Measurements from ENCODE around the gene MEG3. TPM values are rescaled to one million over a fixed set of nuclear protein-coding genes. Genes with fewer than 3 reads are reported as not detected.
A peak's percentile ranks its signal among the peaks of the same experiment; 100 is the strongest.

MEG3 gene
- total RNA-seq, 1 donor from 2014 or later: not detected

DNA sequence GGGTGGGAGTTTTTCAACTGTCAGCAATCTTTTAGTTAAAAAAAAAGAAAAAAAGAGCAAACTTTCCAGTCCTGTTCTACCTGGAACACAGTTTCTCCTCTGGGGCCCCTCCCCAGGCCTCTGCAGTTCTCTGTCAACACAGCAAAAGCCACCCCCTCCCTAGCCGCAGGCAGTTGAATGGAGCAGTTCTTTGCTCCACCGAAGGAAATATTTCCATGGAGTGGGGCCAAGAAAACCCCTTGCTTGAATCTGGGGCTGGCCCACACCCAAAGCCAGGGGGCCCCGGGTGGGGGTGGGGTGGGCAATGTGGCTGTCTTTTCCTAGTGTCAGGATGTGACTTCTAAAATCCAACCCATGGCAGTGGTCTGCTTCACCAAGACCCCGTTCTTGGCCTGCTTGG is 5.0 kb upstream of the MEG3 start:
- Mint-ChIP-seq H3K4me3 (ENCODE audit: unreplicated experiment) (no peak overlapping the region), H3K36me3 (ENCODE audit: low read depth) (no peaks in the 10 kb centered on the region), H3K27ac (ENCODE audit: unreplicated experiment) (no peak overlapping the region), H3K4me1 (ENCODE audit: low read depth) (peaks cover 44% of the 10 kb centered on the region), H3K27me3 (ENCODE audit: low read depth) (no peaks in the 10 kb centered on the region), H3K9me3 (ENCODE audit: low read depth) (no peaks in the 10 kb centered on the region)
- TF ChIP-seq, protein P1, sequence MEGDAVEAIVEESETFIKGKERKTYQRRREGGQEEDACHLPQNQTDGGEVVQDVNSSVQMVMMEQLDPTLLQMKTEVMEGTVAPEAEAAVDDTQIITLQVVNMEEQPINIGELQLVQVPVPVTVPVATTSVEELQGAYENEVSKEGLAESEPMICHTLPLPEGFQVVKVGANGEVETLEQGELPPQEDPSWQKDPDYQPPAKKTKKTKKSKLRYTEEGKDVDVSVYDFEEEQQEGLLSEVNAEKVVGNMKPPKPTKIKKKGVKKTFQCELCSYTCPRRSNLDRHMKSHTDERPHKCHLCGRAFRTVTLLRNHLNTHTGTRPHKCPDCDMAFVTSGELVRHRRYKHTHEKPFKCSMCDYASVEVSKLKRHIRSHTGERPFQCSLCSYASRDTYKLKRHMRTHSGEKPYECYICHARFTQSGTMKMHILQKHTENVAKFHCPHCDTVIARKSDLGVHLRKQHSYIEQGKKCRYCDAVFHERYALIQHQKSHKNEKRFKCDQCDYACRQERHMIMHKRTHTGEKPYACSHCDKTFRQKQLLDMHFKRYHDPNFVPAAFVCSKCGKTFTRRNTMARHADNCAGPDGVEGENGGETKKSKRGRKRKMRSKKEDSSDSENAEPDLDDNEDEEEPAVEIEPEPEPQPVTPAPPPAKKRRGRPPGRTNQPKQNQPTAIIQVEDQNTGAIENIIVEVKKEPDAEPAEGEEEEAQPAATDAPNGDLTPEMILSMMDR (IDR thresholded peaks at IDR 0.05): no peak
- DNase-seq (ENCODE audit: low spot score): no peak

DNA sequence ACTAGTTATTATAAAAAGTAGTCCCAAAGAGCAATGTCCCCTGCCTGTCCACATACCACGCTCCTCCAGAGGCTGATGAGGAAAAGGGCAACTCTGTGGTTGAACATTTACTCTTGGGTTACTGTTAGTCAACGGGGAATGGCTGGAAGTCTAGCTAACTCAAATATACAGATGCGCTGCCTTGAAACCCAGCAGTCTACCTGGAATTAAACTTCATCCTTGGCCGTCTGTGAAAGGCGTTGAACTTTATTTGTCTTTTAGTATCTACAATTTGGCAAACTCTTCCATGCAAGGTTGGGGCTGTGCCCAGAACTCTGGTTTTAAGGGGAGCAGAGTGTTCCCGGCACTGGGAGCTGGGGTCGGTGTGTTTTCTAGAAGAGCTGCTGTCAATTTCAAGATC is 3.9 kb upstream of the MEG3 start:
- no peak for DNase-seq (ENCODE audit: low spot score)
- Mint-ChIP-seq H3K27ac (ENCODE audit: unreplicated experiment) (no peak overlapping the region), H3K27me3 (ENCODE audit: low read depth) (no peaks in the 10 kb centered on the region), H3K9me3 (ENCODE audit: low read depth) (no peaks in the 10 kb centered on the region), H3K4me3 (ENCODE audit: unreplicated experiment) (no peak overlapping the region), H3K4me1 (ENCODE audit: low read depth) (peaks cover 36% of the 10 kb centered on the region), H3K36me3 (ENCODE audit: low read depth) (no peaks in the 10 kb centered on the region)
- TF ChIP-seq, protein P1 (IDR thresholded peaks at IDR 0.05): no peak

DNA sequence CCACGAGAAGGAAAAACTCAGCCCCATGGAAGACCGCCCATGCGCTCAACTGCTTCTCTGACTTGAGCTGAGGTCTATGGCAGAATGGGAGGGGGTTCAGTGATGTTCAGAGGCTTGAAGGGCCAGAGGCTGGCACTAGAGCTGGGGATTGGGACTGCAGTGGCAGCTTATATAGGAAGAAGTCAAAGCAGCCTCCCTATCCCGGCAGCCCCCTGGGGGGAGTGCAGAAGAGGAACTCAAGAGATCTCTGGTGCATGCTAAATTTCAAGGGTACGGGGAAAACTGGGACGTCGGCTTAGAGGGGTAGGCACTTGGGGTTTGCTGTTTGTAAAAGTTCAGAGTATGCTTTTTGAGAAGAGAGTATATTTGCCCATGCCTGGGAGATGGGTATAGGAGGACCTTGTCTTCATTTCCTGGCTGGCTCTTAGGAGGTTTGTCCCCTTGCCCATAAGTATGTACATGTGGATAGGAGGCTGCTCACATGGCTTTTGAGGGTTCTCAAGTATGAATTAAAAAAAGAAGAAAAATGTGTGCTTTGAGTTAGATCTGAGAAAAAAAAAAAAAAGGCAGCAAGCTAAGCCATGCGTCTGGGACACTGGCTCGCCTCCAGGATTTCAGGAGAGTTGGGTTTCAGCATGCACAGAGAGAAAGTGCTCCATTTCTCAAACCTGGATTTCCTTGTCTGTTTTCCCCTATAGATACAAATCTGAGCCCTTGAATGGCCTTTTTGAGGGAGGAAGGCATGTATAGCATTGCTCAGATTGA is 3.2 kb upstream of the MEG3 start:
- Mint-ChIP-seq H3K4me3 (ENCODE audit: unreplicated experiment) (no peak overlapping the region), H3K4me1 (ENCODE audit: low read depth) (peaks cover 31% of the 10 kb centered on the region), H3K9me3 (ENCODE audit: low read depth) (peaks cover 3% of the 10 kb centered on the region), H3K36me3 (ENCODE audit: low read depth) (no peaks in the 10 kb centered on the region), H3K27me3 (ENCODE audit: low read depth) (no peaks in the 10 kb centered on the region), H3K27ac (ENCODE audit: unreplicated experiment) (no peak overlapping the region)
- TF ChIP-seq, protein P1 (IDR thresholded peaks at IDR 0.05): no peak
- no peak for DNase-seq (ENCODE audit: low spot score)

DNA sequence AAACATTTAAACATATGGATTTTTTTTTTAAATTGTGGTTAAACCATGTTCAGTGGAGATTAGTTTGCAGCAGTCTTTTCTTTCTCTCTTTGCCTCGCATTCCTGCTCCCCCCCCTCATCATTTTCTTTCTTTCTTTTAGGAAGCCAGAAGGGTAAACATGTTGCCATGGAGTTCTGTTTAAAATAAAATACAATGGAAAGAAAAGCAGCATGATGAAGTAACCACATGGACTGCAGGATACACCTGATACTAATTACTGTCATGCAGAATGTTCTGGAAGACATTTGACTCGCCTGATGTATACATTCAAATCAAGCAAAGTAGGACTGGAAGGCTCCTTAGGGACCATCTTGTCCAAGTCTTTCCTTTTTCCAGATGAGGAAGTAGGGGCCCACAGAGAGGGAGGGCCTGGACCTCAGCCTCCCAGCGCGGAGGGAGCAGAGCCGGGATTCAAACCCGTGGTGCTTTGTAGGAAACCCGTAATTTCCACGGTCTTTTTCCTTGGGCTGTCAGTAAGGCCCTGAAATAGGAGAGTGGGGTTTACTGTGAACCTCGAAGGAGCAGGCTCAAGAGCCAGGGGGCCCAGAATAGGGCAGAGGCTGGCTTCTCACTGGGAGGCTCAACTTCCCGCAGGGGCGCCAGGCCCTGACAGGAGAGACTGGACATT is 2.4 kb upstream of the MEG3 start:
- DNase-seq (ENCODE audit: low spot score): no peak
- H3K27ac Mint-ChIP-seq (ENCODE audit: unreplicated experiment): no peak overlapping the region
- H3K4me1 Mint-ChIP-seq (ENCODE audit: low read depth): peaks cover 24% of the 10 kb centered on the region
- TF ChIP-seq, protein P1 (IDR thresholded peaks at IDR 0.05): no peak
- peaks cover 3% of the 10 kb centered on the region for H3K9me3 Mint-ChIP-seq (ENCODE audit: low read depth)
- no peaks in the 10 kb centered on the region for H3K27me3 Mint-ChIP-seq (ENCODE audit: low read depth)
- no peaks in the 10 kb centered on the region for H3K36me3 Mint-ChIP-seq (ENCODE audit: low read depth)
- H3K4me3 Mint-ChIP-seq (ENCODE audit: unreplicated experiment): no peak overlapping the region

DNA sequence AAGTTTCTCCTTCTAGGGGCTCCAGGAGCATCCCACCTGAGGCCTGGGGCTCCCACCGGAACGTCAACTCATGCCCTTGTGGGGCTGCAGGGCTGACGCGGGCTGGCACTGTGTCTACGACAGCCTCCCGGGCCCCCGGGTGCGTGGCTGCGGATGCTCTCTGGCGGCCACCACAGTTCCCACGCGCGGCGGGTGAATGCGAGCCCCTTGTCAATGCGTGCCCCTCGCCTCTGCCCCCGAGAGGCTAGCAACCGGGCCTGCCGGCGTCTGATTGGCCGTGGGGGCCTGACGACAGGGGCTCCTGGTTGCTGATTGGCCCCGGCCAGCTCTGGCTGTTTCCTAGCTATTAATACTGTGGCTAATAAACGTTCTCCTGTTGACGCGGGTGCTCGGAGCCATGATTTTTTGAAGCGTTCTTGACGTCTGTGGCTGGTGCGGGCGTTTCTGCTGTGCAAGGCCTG is 1.8 kb upstream of the MEG3 start:
- no peak overlapping the region for H3K27ac Mint-ChIP-seq (ENCODE audit: unreplicated experiment)
- H3K4me1 Mint-ChIP-seq (ENCODE audit: low read depth): peaks cover 24% of the 10 kb centered on the region
- H3K36me3 Mint-ChIP-seq (ENCODE audit: low read depth): peaks cover 1% of the 10 kb centered on the region
- no peaks in the 10 kb centered on the region for H3K27me3 Mint-ChIP-seq (ENCODE audit: low read depth)
- no peak overlapping the region for H3K4me3 Mint-ChIP-seq (ENCODE audit: unreplicated experiment)
- H3K9me3 Mint-ChIP-seq (ENCODE audit: low read depth): peaks cover 3% of the 10 kb centered on the region
- DNase-seq (ENCODE audit: low spot score): peak; percentile 92
- TF ChIP-seq, protein P1 (IDR thresholded peaks at IDR 0.05): no peak

All from chondrocyte (in vitro differentiated cells).